ENCODE results near the gene PCDHB11.

GRCh38 chr5:141150224-141150992 is 49.0 kb upstream of the PCDHB11 start:
- TF ChIP-seq CTCF (IDR thresholded peaks at IDR 0.05 in 8 of 11, conservative IDR thresholded peaks at IDR 0.05 in 3 of 11) = no peak
- TF ChIP-seq POLR2A (IDR thresholded peaks at IDR 0.05) = no peak
- no peak for TF ChIP-seq POLR2AphosphoS5 (IDR thresholded peaks at IDR 0.05)

Data from spleen (tissue), 7 donors.